OCI-LY1 (cell line): ENCODE results near the gene SLC9A8.

Source experiments
- CTCF ChIP-seq: fragments of 200-600 bp; sonication (generic), shearing (Covaris generic); IDR thresholded peaks from 2 replicates; pipeline ENCODE4 v1.5.1; 2017; ENCODE audit warnings: mild to moderate bottlenecking, antibody characterized with exemption, low read length, moderate library complexity, mixed read lengths
- EZH2 ChIP-seq: fragments of 200-600 bp; sonication (generic), shearing (Covaris generic); IDR thresholded peaks from 2 replicates; pipeline ENCODE4 v1.8.0; 2017; ENCODE audit warnings: borderline replicate concordance, mixed run types, mild to moderate bottlenecking, antibody characterized with exemption, low read length, moderate library complexity, mixed read lengths

- TF ChIP-seq EZH2 (no peak), CTCF (no peak)
These were observed 15.9 kb upstream of the SLC9A8 start for GRCh38 chr20:49796600-49797343.
